NCI-H446 treated with DMSO at 0.1 percent for 48 hours (cell line): ENCODE data around the gene TNFRSF13B.
"Not testable (repeated sequence)": the region's sequence is repeated elsewhere in the genome, so short reads cannot be mapped to it uniquely, and the experiment has no call there.

Experiments used
- DNase-seq: peaks from one replicate; lab custom pipeline; 2025; lab: John Stamatoyannopoulos, UW

TNFRSF13B gene

DNA sequence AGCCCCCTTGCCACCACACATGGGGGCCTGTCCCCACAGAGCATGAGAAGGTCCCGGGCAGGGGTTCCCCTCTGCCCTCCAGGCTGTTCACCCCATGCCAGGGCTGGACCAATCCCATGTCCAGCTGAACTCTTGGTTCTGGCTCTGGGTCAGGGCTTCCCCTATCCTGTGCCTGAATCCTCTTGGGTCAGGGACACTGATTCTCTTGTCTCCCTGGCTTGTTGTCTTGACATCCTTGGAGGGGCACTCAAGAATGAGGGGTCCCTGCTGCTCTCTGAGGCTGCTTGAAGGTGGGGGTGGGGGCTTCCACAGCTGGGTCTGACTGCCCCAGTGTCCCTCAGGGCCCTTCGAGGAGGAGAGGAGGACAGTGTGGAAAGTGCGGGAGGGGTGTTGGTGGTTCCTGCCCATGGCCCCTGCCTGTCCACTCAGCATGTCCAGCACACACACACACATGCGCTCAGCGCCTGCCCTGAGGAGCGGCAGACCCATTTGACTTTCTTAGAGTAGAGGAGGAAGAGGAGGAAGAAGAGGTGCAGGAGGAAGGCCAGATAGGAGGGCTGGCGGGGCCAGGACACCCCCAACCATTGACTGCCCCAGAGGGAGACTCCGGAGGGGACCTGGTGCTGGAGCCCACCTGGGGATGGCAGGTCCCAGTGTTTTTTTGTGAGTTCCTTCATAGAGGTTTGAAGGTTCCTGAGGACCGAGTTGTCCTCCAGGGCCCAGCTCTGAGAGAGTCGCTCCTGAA is 47.0 kb downstream of the TNFRSF13B start:
- no peak for DNase-seq

DNA sequence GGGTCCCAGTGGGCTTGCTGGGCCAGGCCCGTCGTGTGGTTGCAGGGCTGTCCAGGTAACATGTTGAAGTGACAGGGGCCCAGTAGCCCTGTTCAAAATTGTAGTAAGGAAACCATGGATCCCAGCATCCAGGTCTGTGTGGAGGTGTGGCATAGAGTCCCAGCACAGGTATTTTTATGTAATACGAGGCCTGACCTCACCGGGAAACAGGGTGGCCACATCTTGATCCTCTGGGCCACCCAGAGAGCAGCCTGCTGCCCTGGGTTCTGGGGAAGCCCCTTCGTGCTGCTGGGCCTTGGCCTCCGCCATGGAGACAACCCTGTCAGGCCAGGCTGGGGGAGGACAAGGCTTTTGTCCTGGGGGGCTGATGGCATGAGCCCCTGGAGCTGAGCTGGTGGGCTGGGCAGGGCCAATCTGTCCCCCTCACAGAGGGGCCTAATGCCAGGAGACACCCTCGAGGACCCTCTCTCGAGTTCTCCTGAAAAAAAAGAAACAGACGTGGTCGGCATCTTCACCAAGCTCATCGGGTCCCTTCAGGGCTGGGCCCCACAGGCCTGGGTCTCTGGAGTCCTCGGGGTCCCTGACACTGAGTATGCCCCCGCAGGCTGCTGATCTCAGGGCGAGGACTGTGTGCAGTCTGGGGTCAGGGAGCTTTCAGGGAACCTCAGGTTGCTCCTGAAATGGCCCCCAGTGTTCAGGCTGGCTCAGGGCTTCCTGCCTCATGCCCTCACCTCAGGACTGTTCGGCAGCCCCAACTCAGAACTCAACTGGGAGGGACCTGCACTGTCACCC is 47.8 kb downstream of the TNFRSF13B start:
- no peak for DNase-seq

- no peak for DNase-seq
Observed at GRCh38 chr17:16923097-16923903, 48.6 kb downstream of the TNFRSF13B start.

DNA sequence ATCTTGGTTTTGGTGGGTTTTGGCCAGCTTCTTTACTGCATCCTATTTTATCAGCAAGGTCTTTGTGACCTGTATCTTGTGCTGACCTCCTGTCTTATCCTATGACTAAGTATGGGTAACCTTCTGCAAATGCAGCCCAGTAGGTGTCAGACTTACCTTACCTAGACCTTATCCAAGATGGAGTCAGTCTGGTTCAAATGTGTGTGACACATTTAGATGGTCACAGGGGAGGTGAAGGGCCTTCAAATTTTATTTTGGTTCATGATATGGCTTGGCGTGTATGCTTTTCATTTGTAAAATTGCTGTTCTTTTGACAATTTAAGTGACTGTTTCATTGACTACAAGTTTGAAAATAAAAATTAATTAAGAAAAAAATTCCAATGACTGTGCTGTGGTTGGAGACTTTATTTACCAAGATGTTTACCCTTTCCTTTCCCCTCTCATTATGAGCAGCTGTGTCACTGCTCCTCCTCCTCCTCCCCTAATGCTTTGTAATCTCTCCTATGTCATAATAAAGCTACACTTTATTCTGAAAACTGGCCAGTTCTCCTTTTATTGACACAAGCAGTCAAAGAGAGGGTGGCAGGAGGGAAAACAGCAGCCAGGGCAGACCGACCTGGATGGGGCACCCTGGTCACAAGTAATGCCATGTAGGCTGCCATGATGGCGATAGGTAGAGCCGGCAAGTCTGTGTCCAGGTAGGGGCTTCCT is 49.4 kb downstream of the TNFRSF13B start:
- DNase-seq, result no peak

- not testable (repeated sequence) for DNase-seq
Observed at GRCh38 chr17:16921451-16921850, 50.5 kb downstream of the TNFRSF13B start.

DNA sequence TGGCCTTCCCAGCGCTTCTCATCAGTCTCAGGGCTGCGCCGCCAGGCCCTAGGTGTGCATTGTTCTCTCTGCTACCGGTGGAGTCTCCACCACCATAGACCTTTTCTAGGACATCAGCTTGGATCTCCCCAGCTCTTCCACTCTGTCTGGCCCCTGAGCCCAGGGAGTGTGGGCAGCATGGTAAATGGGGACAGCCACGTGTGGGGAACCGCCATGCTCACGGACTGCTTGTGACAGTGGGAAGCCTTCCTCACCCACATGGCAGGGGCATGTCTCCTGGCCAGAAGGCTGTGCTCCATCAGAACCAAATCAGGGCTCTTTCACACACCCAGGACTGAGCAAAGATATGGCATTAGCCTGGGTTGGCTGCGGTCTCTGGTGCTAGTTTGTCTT is 51.3 kb downstream of the TNFRSF13B start:
- DNase-seq, result no peak

- DNase-seq, result no peak
Observed at GRCh38 chr17:16919663-16920627, 52.0 kb downstream of the TNFRSF13B start.

GRCh38 chr17:16918443-16918842 is 53.5 kb downstream of the TNFRSF13B start:
- no peak for DNase-seq

- DNase-seq, result no peak
Observed at GRCh38 chr17:16917671-16918394, 54.1 kb downstream of the TNFRSF13B start.

- no peak for DNase-seq
Observed at GRCh38 chr17:16916557-16916920, 55.4 kb downstream of the TNFRSF13B start.

DNA sequence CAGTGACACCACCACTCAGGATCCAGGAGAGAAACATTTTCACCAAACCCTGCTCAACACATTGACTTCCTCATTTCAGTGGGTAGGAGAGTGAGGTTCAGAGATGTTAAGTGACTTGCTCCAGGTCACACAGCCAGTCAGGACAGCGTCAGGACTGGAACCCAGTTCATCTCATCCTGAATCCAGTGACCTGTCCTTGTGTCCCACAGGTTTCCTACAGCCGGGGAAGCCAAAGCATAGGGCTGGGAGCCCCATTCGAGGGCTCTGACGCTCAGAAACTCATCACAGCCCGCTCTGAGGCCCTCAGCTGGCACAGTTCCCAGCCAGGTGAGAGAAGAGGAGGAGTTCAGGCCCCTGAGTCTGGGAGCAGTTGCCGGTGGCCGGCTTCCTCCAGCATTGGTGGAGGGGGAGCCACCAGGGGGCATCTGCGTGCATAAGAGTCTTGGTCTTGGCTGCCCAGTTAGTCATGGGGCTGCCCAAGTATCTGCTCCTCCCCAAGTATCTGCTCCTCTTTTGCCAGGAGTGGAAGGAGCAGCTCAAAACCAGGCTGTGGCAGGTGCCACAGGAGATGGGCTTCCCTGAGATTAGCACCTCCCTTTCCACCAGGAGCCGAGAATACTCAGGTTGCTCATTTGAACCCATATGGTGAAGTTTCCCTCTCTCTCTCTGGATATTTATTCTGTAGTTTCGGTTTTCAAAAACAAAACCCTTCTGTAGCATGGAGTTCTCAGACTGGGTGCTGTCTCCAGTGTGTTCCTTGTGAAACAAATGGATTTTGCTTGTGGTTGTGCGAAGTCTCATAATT is 56.0 kb downstream of the TNFRSF13B start:
- no peak for DNase-seq

- no peak for DNase-seq
Observed at GRCh38 chr17:16913463-16913862, 58.5 kb downstream of the TNFRSF13B start.

DNA sequence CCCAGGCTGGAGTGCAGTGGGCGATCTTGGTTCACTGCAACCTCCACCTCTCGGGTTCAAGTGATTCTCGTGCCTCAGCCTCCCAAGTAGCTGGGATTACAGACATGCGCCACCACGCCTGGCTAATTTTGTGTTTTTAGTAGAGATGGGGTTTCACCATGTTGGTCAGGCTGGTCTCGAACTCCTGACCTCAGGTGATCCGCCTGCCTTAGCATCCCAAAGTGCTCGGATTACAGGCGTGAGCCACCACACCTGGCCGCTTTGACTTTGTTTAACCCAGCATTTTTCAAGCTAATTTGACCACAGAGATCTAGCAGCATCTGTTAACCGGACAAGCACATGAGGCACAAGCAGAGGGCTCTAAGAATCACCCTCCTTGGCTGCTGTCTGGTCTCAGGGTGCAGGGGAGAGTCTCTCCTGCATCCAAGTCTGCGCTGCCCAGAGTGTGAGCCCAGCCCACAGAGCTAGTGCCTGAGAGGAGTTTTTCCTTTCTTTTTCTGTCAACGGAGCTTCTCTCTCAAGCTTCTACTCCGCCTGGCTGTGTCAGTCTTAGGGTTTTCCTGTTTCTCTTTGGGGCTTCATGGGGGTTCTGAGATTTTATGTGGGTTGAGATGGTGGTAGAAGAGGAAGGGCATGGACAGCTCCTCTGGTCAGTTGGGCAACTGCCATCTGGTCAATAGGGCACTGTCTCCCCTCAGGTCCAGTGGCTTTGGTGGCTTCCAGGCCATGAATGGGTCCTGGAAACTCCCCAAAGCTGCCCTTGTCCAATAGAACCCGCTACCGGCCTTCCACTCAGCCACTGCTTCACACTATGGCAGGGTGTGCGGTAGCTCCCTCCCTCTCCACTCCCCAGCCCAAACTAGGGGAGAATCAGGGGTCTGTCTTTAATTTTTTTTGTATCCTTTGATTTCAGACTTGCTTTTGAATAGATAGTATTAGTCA is 59.6 kb downstream of the TNFRSF13B start:
- no peak for DNase-seq

GRCh38 chr17:16911141-16911937 is 60.6 kb downstream of the TNFRSF13B start:
- no peak for DNase-seq

DNA sequence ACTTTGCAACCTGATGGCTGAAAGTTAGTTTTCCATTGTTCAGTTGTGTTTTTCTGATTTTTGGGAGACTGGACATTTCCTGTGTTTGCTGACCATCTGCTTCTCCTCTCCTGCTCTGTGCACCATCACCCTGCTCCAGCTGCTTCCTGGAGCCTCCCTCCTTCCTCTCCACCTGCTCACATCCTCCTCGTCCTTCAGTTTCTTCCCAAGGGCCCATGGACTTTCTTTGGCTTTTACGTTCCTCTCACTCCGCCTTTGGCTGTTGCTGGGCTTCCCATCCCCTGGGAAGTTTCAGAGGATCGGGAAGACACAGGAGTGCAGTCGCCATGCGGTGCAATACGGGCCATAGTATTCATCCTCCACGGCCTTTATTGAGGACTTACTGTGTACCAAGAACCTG is 61.6 kb downstream of the TNFRSF13B start:
- no peak for DNase-seq

DNA sequence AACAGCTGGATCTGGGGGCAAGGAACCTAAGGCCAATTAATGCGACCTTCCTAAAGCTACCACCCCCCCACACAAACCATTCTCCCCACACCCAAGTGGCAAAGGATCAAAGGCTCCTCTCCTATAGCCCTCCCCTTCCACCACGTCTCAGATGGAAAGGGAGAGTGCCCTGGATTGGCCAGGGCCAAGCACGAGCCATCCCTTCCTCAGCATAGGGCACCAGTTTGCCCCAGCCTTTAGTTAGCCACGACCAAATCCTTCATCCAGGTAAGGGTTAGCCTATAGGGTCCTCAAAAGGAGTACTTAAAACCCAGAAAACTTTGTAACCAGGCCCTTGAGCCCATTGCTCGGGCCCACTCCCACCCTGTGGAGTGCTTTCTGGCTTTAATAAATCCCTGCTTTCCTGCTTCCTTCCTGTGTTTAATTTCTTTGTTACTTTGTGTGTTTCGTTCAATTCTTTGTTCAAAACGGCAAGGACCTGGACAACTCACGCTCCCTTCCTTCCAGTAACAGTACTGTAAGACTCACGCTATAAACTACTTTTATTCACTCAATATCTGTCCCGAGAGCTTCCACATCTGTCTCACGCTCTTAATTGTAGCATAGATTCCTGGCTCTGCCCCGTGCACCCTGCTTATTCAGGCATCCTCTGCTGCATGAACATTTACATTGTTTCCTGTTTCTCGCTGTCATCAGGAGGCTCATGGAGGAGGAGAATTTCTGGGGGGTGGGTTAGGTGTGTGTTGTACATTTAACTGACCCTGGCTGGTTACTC is 62.3 kb downstream of the TNFRSF13B start:
- no peak for DNase-seq

GRCh38 chr17:16908273-16908672 is 63.6 kb downstream of the TNFRSF13B start:
- DNase-seq, result no peak
